HG03025 (cell line): ENCODE measurements around the gene CTNNA1.
"Not testable (repeated sequence)": the region's sequence is repeated elsewhere in the genome, so short reads cannot be mapped to it uniquely, and the experiment has no call there.

Experiments
- ATAC-seq: cut with Tn5 transposase; IDR thresholded peaks from one replicate; pipeline ENCODE4 v1.9.1; 2021; ENCODE audit warnings: mild to moderate bottlenecking, moderate library complexity; ENCODE audit not compliant: unreplicated experiment, low FRiP score

CTNNA1 gene

GRCh38 chr5:138803935-138804334, 50.7 kb downstream of the CTNNA1 start:
- no peak for ATAC-seq

- no peak for ATAC-seq
These were observed 51.9 kb downstream of the CTNNA1 start for GRCh38 chr5:138805096-138805495.

- no peak for ATAC-seq
These were observed 54.0 kb downstream of the CTNNA1 start for GRCh38 chr5:138807182-138807581.

- ATAC-seq = no peak
These were observed 56.2 kb downstream of the CTNNA1 start for GRCh38 chr5:138809391-138809790.

- not testable (repeated sequence) for ATAC-seq
These were observed 57.6 kb downstream of the CTNNA1 start for GRCh38 chr5:138810861-138811260.

- no peak for ATAC-seq
These were observed 62.3 kb downstream of the CTNNA1 start for GRCh38 chr5:138815529-138815928.

- no peak for ATAC-seq
These were observed 64.0 kb downstream of the CTNNA1 start for GRCh38 chr5:138817241-138817640.

GRCh38 chr5:138819081-138819480, 65.9 kb downstream of the CTNNA1 start:
- no peak for ATAC-seq

GRCh38 chr5:138820695-138821094, 67.5 kb downstream of the CTNNA1 start:
- ATAC-seq = no peak

- ATAC-seq = no peak
These were observed 71.3 kb downstream of the CTNNA1 start for GRCh38 chr5:138824516-138824915.

GRCh38 chr5:138824924-138825863, 72.0 kb downstream of the CTNNA1 start:
- ATAC-seq = no peak

- ATAC-seq = no peak
These were observed 75.3 kb downstream of the CTNNA1 start for GRCh38 chr5:138828556-138828955.

GRCh38 chr5:138829341-138829740, 76.1 kb downstream of the CTNNA1 start:
- ATAC-seq = no peak

- no peak for ATAC-seq
These were observed 78.5 kb downstream of the CTNNA1 start for GRCh38 chr5:138831703-138832102.

GRCh38 chr5:138832218-138832617, 79.0 kb downstream of the CTNNA1 start:
- ATAC-seq = no peak

GRCh38 chr5:138833080-138833479, 79.9 kb downstream of the CTNNA1 start:
- ATAC-seq = no peak

- ATAC-seq = no peak
These were observed 80.7 kb downstream of the CTNNA1 start for GRCh38 chr5:138833726-138834480.

GRCh38 chr5:138834853-138835252, 81.6 kb downstream of the CTNNA1 start:
- not testable (repeated sequence) for ATAC-seq

- ATAC-seq = no peak
These were observed 83.9 kb downstream of the CTNNA1 start for GRCh38 chr5:138837160-138837559.

- no peak for ATAC-seq
These were observed 86.9 kb downstream of the CTNNA1 start for GRCh38 chr5:138840103-138840502.

- no peak for ATAC-seq
These were observed 88.3 kb downstream of the CTNNA1 start for GRCh38 chr5:138841531-138841930.
